GM12878 (cell line): ENCODE results near the gene GLRX2. TPM values are rescaled to one million over a fixed set of nuclear protein-coding genes. Genes with fewer than 3 reads are reported as not detected.

Source experiments
- ATAC-seq: fragments of 200-7000 bp; cut with Tn5 transposase; 3 replicates; pipeline ENCODE4 v1.9.1; 2020; ENCODE audit warnings: mild to moderate bottlenecking, moderate library complexity
- BruUV-seq: library from RNA; stranded (reverse); fragments of 400-500 nt; replicated peaks from 2 replicates; lab custom pipeline; 2021; lab: Mats Ljungman, UMichigan
- CTCF ChIA-PET: fragments of 300-600 bp; sonication (Branson Sonifier 250); formaldehyde crosslinking; extraction: SDS; loops from one replicate; lab custom pipeline; 2021; ENCODE audit warnings: inconsistent platforms; lab: Yijun Ruan, JAX
- POLR2A ChIA-PET: fragments of 350-600 bp; formaldehyde crosslinking; extraction: SDS; loops from one replicate; lab custom pipeline; 2021; ENCODE audit warnings: inconsistent platforms; lab: Charles Lee
- RAD21 ChIA-PET: fragments of 300-600 bp; sonication (Branson Sonifier 250); formaldehyde crosslinking; loops from one replicate; lab custom pipeline; 2023; ENCODE audit warnings: antibody characterized with exemption; ENCODE audit not compliant: unreplicated experiment; lab: Charles Lee
- SMC1A ChIA-PET: fragments of 300-600 bp; sonication (Branson Sonifier 250); formaldehyde crosslinking; loops from one replicate; lab custom pipeline; 2023; ENCODE audit not compliant: unreplicated experiment, uncharacterized antibody; lab: Charles Lee
- DNase-seq: peaks from one replicate; pipeline ENCODE4 v3.0.0-alpha.2; 2011; ENCODE audit warnings: low read depth, low spot score
- FAIRE-seq: peaks from 3 replicates; lab custom pipeline; 2011; peaks lifted over from hg19 to GRCh38; lab: Jason Lieb, UNC
- H2AFZ ChIP-seq: 2 replicates; pipeline ENCODE4 v1.6.0; 2011; ENCODE audit warnings: low read depth, low read length, control low read depth; ENCODE audit not compliant: control insufficient read depth
- H3K27ac ChIP-seq: 2 replicates; pipeline ENCODE4 v1.5.1; 2011; ENCODE audit warnings: control low read depth; ENCODE audit not compliant: control insufficient read depth, insufficient read depth
- H3K27me3 ChIP-seq, 2 experiments: replicated peaks in 1 of 2; 2 replicates each; pipeline versions ENCODE4 v1.6.0 to v1.6.1; 2011; ENCODE audit warnings: low read length in 1 of 2; ENCODE audit not compliant: control insufficient read depth in 2 of 2, insufficient read depth in 2 of 2
- H3K36me3 ChIP-seq, 2 experiments: 2 replicates each; pipeline ENCODE4 v1.5.1; 2011; ENCODE audit warnings: low read length in 1 of 2; ENCODE audit not compliant: control insufficient read depth in 2 of 2, insufficient read depth in 2 of 2
- H3K4me1 ChIP-seq: 2 replicates; pipeline ENCODE4 v1.6.1; 2011; ENCODE audit warnings: mild to moderate bottlenecking, low read length, moderate library complexity, mixed read lengths; ENCODE audit not compliant: control insufficient read depth, insufficient read depth
- H3K4me2 ChIP-seq: 2 replicates; pipeline ENCODE4 v1.6.0; 2011; ENCODE audit warnings: control low read depth; ENCODE audit not compliant: control insufficient read depth, insufficient read depth
- H3K4me3 ChIP-seq: fragments of 200-600 bp; sonication (generic); 2 replicates; pipeline ENCODE4 v1.5.1; 2016
- H3K79me2 ChIP-seq: 2 replicates; pipeline ENCODE4 v1.6.0; 2011; ENCODE audit warnings: low read length; ENCODE audit not compliant: control insufficient read depth, insufficient read depth
- H3K9ac ChIP-seq: 2 replicates; pipeline ENCODE4 v1.8.0; 2011; ENCODE audit warnings: low read length, control low read depth, mixed read lengths; ENCODE audit not compliant: control insufficient read depth, insufficient read depth
- H3K9me3 ChIP-seq: replicated peaks from 3 replicates; pipeline ENCODE4 v1.5.1; 2011; ENCODE audit warnings: mild to moderate bottlenecking, low read length; ENCODE audit not compliant: control insufficient read depth, insufficient read depth
- H4K20me1 ChIP-seq: 2 replicates; pipeline ENCODE4 v1.6.0; 2011; ENCODE audit not compliant: control insufficient read depth, insufficient read depth
- BMI1 ChIP-seq: fragments of 450-650 bp; IDR thresholded peaks from 2 replicates; pipeline ENCODE4 v1.6.1; 2016; ENCODE audit warnings: mild to moderate bottlenecking, moderate library complexity, borderline replicate concordance
- E4F1 ChIP-seq: fragments of 450-650 bp; IDR thresholded peaks from 2 replicates; pipeline ENCODE4 v1.6.1; 2018; ENCODE audit warnings: borderline replicate concordance, mild to moderate bottlenecking; ENCODE audit not compliant: partially characterized antibody
- MTA3 ChIP-seq: IDR thresholded peaks from 2 replicates; pipeline ENCODE4 v1.6.1; 2012; ENCODE audit warnings: low read length, inconsistent platforms, borderline replicate concordance
- MYB ChIP-seq: fragments of 150-350 bp; IDR thresholded peaks from 2 replicates; pipeline ENCODE4 v1.6.1; 2014; ENCODE audit warnings: mild to moderate bottlenecking, low read depth, low read length, borderline replicate concordance
- TAF1 ChIP-seq: IDR thresholded peaks from 2 replicates; pipeline ENCODE4 v1.6.1; 2011; ENCODE audit warnings: mild to moderate bottlenecking, low read depth, low read length, borderline replicate concordance
- TCF12 ChIP-seq: IDR thresholded peaks from 2 replicates; pipeline ENCODE4 v1.6.1; 2011; ENCODE audit warnings: low read depth, mild to moderate bottlenecking, low read length
- WGBS: methylation state at CpG from one replicate; pipeline ENCODE4 v1.1.6; 2016; ENCODE audit warnings: low lambda C conversion rate; ENCODE audit not compliant: insufficient replicate concordance, insufficient coverage; ENCODE audit errors: missing lambda C conversion rate; 5-methylcytosine and 5-hydroxymethylcytosine counted together
- in situ Hi-C: fragments of 300-500 bp; cut with MboI; formaldehyde crosslinking; loops from 9 replicates; pipeline ENCODE4 v1.14.3; 2018; ENCODE audit warnings: mixed read lengths
- intact Hi-C: fragments of 100-400 bp; cut with micrococcal nuclease; formaldehyde crosslinking; loops from one replicate; pipeline ENCODE4 v1.14.2; 2022; ENCODE audit not compliant: unreplicated experiment
- polyA plus RNA-seq, 11 experiments: library from polyadenylated mRNA; depleted of rRNA in 4 of 11; unstranded in 6 of 11; stranded (reverse) in 5 of 11; fragments of >200 nt; fragmentation: Nextera tagmentation in 4 of 11; fragmentation: Illumina TruSeq in 1 of 11; extraction: Ambion mirVana in 4 of 11; extraction: Trizol in 1 of 11; gene quantifications; 1 replicate in 1 of 11; 2 replicates in 10 of 11; pipeline versions ENCODE4 v1.2.1 to v1.2.3, GENCODE V29; 2011 to 2016; ENCODE audit warnings: inconsistent platforms in 2 of 11, missing spikeins in 2 of 11, low read depth in 1 of 11
- total RNA-seq, 4 experiments: library from RNA; depleted of rRNA in 3 of 4; stranded (reverse); fragments of >200 nt in 3 of 4; fragmentation: Illumina TruSeq in 1 of 4; extraction: Trizol in 1 of 4; gene quantifications; 2 replicates each; pipeline versions ENCODE4 v1.2.1 to v1.2.3, GENCODE V29; 2013 to 2021

The GLRX2 gene
- total and polyA plus RNA-seq, 10 of the 15 experiments (the other 5 are each of a cell fraction or from before 2014, with no cell fraction given) = 5.5 to 67.6 (median 16.6) TPM

GRCh38 chr1:193110864-193111263, 5.7 kb upstream of the GLRX2 start:
- H4K20me1 ChIP-seq = no peaks in the 10 kb centered on the region
- ATAC-seq (no peak), DNase-seq (no peak)
- in situ Hi-C loops = no loop called here
- H3K4me3 ChIP-seq = no peak overlapping the region
- ChIA-PET CTCF (no interaction called here), RAD21 (interaction anchor here (1.1 kb wide), 1 partner anchor 41 kb away, joined by 4 read pairs; no protein-coding TSS in a partner anchor)
- no peaks in the 10 kb centered on the region for H3K9me3 ChIP-seq
- 72% methylated on average over 3 of the region's 3 CpGs for WGBS
- H2AFZ ChIP-seq = no peak overlapping the region
- BruUV-seq = no TSS peak
- no peaks in the 10 kb centered on the region for H3K79me2 ChIP-seq
- TF ChIP-seq E4F1 (no peak), TCF12 (no peak), TAF1 (no peak), BMI1 (no peak), MTA3 (no peak)
- TF ChIP-seq, all 136 proteins: peak for 0
- ChIA-PET POLR2A (no interaction called here), SMC1A (no interaction called here)
- no peaks in the 10 kb centered on the region for H3K27me3 ChIP-seq
- H3K4me1 ChIP-seq = 0 out of 2 replicates have a peak, but pooled peaks cover 3% of the 10 kb centered on the region
- no peak overlapping the region for H3K9ac ChIP-seq
- no peak overlapping the region for H3K27ac ChIP-seq
- H3K36me3 ChIP-seq = no peaks in the 10 kb centered on the region
- no peak overlapping the region for H3K4me2 ChIP-seq
- intact Hi-C loops = no loop called here
- no peak for FAIRE-seq

- DNase-seq (no peak), FAIRE-seq (peak; percentile 41), ATAC-seq (no peak)
- intact Hi-C loops = no loop called here
- no peaks in the 10 kb centered on the region for H3K36me3 ChIP-seq
- H3K4me3 ChIP-seq = no peak overlapping the region
- in situ Hi-C loops = no loop called here
- RAD21 ChIA-PET = interaction anchor here (1.1 kb wide), 1 partner anchor 40 kb away, joined by 4 read pairs; no protein-coding TSS in a partner anchor
- CTCF ChIA-PET = no interaction called here
- no peaks in the 10 kb centered on the region for H4K20me1 ChIP-seq
- no peak overlapping the region for H2AFZ ChIP-seq
- no peak overlapping the region for H3K9ac ChIP-seq
- no peaks in the 10 kb centered on the region for H3K9me3 ChIP-seq
- TF ChIP-seq MYB = no peak
- no peaks in the 10 kb centered on the region for H3K27me3 ChIP-seq
- no peak overlapping the region for H3K27ac ChIP-seq
- no peaks in the 10 kb centered on the region for H3K79me2 ChIP-seq
- 56% methylated on average over 1 of the region's 1 CpG for WGBS
- no peak overlapping the region for H3K4me2 ChIP-seq
- BruUV-seq = no TSS peak
- 0 out of 2 replicates have a peak, but pooled peaks cover 3% of the 10 kb centered on the region for H3K4me1 ChIP-seq
- POLR2A ChIA-PET = no interaction called here
- SMC1A ChIA-PET = interaction anchor here (1.5 kb wide), 1 partner anchor 13 kb away, joined by 4 read pairs; no protein-coding TSS in a partner anchor
Observed at GRCh38 chr1:193110246-193110645, 5.0 kb upstream of the GLRX2 start.
